H7 (cell line): ENCODE data around the gene RNF175. TPM values are rescaled to one million over a fixed set of nuclear protein-coding genes. Genes with fewer than 3 reads are reported as not detected.

ENCODE experiments used
- DNase-seq: peaks from one replicate; pipeline ENCODE4 v3.0.0; 2012
- H3K27me3 ChIP-seq: 2 replicates; pipeline ENCODE4 v1.6.0; 2011; ENCODE audit warnings: mild to moderate bottlenecking, low read length; ENCODE audit not compliant: control insufficient read depth, insufficient read depth
- H3K36me3 ChIP-seq: replicated peaks from 2 replicates; pipeline ENCODE4 v1.5.1; 2011; ENCODE audit warnings: low read length; ENCODE audit not compliant: control insufficient read depth, insufficient read depth
- H3K4me3 ChIP-seq: 2 replicates; pipeline ENCODE4 v1.5.1; 2011; ENCODE audit warnings: low read depth, mild to moderate bottlenecking, control low read depth, low read length, moderate library complexity; ENCODE audit not compliant: insufficient read depth
- total RNA-seq: library from RNA; depleted of rRNA; stranded (reverse); fragments of >200 nt; shearing (Covaris generic); gene quantifications from 2 replicates; pipeline ENCODE4 v1.2.3, GENCODE V29; 2014

The RNF175 gene
- total RNA-seq, 1 experiment from 2014 or later: 5.8 TPM

GRCh38 chr4:153777421-153777820 is 17.6 kb upstream of the RNF175 start:
- no peak overlapping the region for H3K4me3 ChIP-seq
- H3K36me3 ChIP-seq: no peaks in the 10 kb centered on the region
- H3K27me3 ChIP-seq: no peaks in the 10 kb centered on the region
- DNase-seq: no peak

- DNase-seq: no peak
- Histone ChIP-seq H3K36me3 (no peaks in the 10 kb centered on the region), H3K4me3 (no peak overlapping the region), H3K27me3 (no peaks in the 10 kb centered on the region)
Observed at GRCh38 chr4:153776601-153777000, 16.8 kb upstream of the RNF175 start.

- DNase-seq: peak; percentile 71
Observed at GRCh38 chr4:153773236-153773690, 13.4 kb upstream of the RNF175 start.

GRCh38 chr4:153771046-153771445 is 11.2 kb upstream of the RNF175 start:
- Histone ChIP-seq H3K4me3 (no peak overlapping the region), H3K36me3 (no peaks in the 10 kb centered on the region), H3K27me3 (no peaks in the 10 kb centered on the region)
- DNase-seq: no peak

More at GRCh38 chr4:153773236-153773690, 13.4 kb upstream of the RNF175 start:
- H3K36me3 ChIP-seq: no peaks in the 10 kb centered on the region
- H3K27me3 ChIP-seq: no peaks in the 10 kb centered on the region
- no peak overlapping the region for H3K4me3 ChIP-seq

GRCh38 chr4:153766758-153767157 is 6.9 kb upstream of the RNF175 start:
- H3K36me3 ChIP-seq: no peaks in the 10 kb centered on the region
- no peak for DNase-seq
- H3K4me3 ChIP-seq: no peak overlapping the region
- no peaks in the 10 kb centered on the region for H3K27me3 ChIP-seq

- no peaks in the 10 kb centered on the region for H3K36me3 ChIP-seq
- no peak for DNase-seq
- H3K4me3 ChIP-seq: no peak overlapping the region
- no peaks in the 10 kb centered on the region; the same call in 1 of the 2 replicates for H3K27me3 ChIP-seq
Observed at GRCh38 chr4:153765894-153766293, 6.1 kb upstream of the RNF175 start.

GRCh38 chr4:153764601-153765368 is 5.0 kb upstream of the RNF175 start:
- H3K27me3 ChIP-seq: peaks cover 2% of the 10 kb centered on the region; the same call in 1 of the 2 replicates
- H3K36me3 ChIP-seq: no peaks in the 10 kb centered on the region
- H3K4me3 ChIP-seq: no peak overlapping the region
- no peak for DNase-seq

GRCh38 chr4:153763404-153763803 is 3.6 kb upstream of the RNF175 start:
- peak; percentile 61 for DNase-seq
- Histone ChIP-seq H3K27me3 (peaks cover 6% of the 10 kb centered on the region; the same call in 1 of the 2 replicates), H3K36me3 (no peaks in the 10 kb centered on the region), H3K4me3 (no peak overlapping the region)

GRCh38 chr4:153758688-153759406 is 977 bp downstream of the RNF175 start:
- Histone ChIP-seq H3K36me3 (no peaks in the 10 kb centered on the region), H3K27me3 (peaks cover 6% of the 10 kb centered on the region), H3K4me3 (peak overlapping the region; percentile 78)
- DNase-seq: no peak

- no peaks in the 10 kb centered on the region for H3K36me3 ChIP-seq
- peaks cover 6% of the 10 kb centered on the region for H3K27me3 ChIP-seq
- no peak overlapping the region for H3K4me3 ChIP-seq
- no peak for DNase-seq
Observed at GRCh38 chr4:153758136-153758535, 1.7 kb downstream of the RNF175 start.

GRCh38 chr4:153757407-153757806 is 2.4 kb downstream of the RNF175 start:
- Histone ChIP-seq H3K27me3 (peaks cover 6% of the 10 kb centered on the region), H3K4me3 (no peak overlapping the region)

GRCh38 chr4:153755186-153755585 is 4.6 kb downstream of the RNF175 start:
- H3K27me3 ChIP-seq: peaks cover 4% of the 10 kb centered on the region
- H3K4me3 ChIP-seq: no peak overlapping the region
- no peak for DNase-seq
- H3K36me3 ChIP-seq: no peaks in the 10 kb centered on the region

More at GRCh38 chr4:153757407-153757806, 2.4 kb downstream of the RNF175 start:
- no peaks in the 10 kb centered on the region for H3K36me3 ChIP-seq
- DNase-seq: no peak

GRCh38 chr4:153750197-153750817 is 9.5 kb downstream of the RNF175 start:
- H3K27me3 ChIP-seq: no peaks in the 10 kb centered on the region
- peak; percentile 66 for DNase-seq
- H3K4me3 ChIP-seq: no peak overlapping the region
- no peaks in the 10 kb centered on the region for H3K36me3 ChIP-seq

GRCh38 chr4:153748378-153748777 is 11.4 kb downstream of the RNF175 start:
- Histone ChIP-seq H3K27me3 (no peaks in the 10 kb centered on the region), H3K36me3 (no peaks in the 10 kb centered on the region), H3K4me3 (no peak overlapping the region)
- no peak for DNase-seq
